Measurements from ENCODE around the gene SLC4A1. TPM values are rescaled to one million over a fixed set of nuclear protein-coding genes. Genes with fewer than 3 reads are reported as not detected.

The SLC4A1 gene
- total and polyA plus RNA-seq, 2 of the 13 experiments (the other 11 are each of a cell fraction or from before 2014, with no cell fraction given) = not detected

DNA sequence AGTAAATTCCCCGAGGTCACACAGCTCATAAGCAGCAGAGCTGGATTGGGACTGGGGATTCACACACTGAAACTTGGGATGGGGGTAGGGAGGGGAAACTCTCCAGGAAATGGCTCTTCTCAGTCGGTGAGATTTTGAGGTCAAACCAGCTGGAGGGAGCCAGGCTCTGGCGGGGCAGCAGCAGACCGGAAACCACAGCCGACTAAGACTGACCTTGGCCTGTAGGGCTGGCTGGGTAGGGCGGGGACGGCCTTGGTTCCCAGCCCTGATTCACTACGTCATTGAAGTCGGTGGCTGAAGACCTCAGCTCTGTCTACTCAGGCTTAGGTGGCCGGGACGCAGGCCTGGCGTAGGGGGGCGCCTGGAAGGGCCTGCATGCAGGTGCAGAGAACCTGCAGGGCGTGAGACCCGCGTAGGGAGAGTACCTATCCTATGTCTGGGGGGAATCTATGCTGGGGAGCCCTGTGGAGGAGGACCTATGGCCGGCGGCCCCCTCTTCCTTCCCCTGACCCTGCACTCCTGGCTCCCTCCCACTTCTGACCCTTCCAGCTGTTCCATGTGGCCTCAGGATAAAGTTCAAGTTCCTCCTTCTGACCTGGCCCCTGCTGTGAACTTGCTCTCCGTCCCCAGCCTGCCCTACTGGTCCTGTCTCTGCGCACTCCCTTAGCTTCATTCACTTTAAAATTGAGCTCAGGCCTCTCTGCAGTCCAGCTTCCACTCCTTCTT is 11.9 kb upstream of the SLC4A1 start (continued):
- TF ChIP-seq, protein P1, sequence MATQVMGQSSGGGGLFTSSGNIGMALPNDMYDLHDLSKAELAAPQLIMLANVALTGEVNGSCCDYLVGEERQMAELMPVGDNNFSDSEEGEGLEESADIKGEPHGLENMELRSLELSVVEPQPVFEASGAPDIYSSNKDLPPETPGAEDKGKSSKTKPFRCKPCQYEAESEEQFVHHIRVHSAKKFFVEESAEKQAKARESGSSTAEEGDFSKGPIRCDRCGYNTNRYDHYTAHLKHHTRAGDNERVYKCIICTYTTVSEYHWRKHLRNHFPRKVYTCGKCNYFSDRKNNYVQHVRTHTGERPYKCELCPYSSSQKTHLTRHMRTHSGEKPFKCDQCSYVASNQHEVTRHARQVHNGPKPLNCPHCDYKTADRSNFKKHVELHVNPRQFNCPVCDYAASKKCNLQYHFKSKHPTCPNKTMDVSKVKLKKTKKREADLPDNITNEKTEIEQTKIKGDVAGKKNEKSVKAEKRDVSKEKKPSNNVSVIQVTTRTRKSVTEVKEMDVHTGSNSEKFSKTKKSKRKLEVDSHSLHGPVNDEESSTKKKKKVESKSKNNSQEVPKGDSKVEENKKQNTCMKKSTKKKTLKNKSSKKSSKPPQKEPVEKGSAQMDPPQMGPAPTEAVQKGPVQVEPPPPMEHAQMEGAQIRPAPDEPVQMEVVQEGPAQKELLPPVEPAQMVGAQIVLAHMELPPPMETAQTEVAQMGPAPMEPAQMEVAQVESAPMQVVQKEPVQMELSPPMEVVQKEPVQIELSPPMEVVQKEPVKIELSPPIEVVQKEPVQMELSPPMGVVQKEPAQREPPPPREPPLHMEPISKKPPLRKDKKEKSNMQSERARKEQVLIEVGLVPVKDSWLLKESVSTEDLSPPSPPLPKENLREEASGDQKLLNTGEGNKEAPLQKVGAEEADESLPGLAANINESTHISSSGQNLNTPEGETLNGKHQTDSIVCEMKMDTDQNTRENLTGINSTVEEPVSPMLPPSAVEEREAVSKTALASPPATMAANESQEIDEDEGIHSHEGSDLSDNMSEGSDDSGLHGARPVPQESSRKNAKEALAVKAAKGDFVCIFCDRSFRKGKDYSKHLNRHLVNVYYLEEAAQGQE (IDR thresholded peaks at IDR 0.05; ENCODE audit: borderline replicate concordance in 1 of 2, low read depth in 1 of 2, low read length in 2 of 2) = 0 out of 4 replicates have a peak, but pooled peaks of 1 of the 2 experiments have one; percentile 48
- TF ChIP-seq NCOA5 (CRISPR knock-in tag; IDR thresholded peaks at IDR 0.05) (no peak), ZFP82 (CRISPR knock-in tag; IDR thresholded peaks at IDR 0.05; ENCODE audit: borderline replicate concordance) (no peak), ZNF773 (CRISPR knock-in tag; IDR thresholded peaks at IDR 0.05; ENCODE audit: borderline replicate concordance) (no peak), ZNF891 (CRISPR knock-in tag; IDR thresholded peaks at IDR 0.05) (peak; percentile 47; the same call in 1 of the 2 replicates), ELK4 (CRISPR knock-in tag; IDR thresholded peaks at IDR 0.05; ENCODE audit: borderline replicate concordance) (no peak), MBNL3 (CRISPR knock-in tag; conservative IDR thresholded peaks at IDR 0.05) (no peak), DPF2 (CRISPR knock-in tag; IDR thresholded peaks at IDR 0.05; ENCODE audit: borderline replicate concordance, low read depth) (peak; percentile 17; the same call in 1 of the 2 replicates), ZNF414 (CRISPR knock-in tag; IDR thresholded peaks at IDR 0.05) (peak; percentile 78; the same call in 1 of the 2 replicates), ZNF121 (CRISPR knock-in tag; IDR thresholded peaks at IDR 0.05) (no peak), NFYB (CRISPR knock-in tag; IDR thresholded peaks at IDR 0.05) (no peak), POLR2AphosphoS5 (IDR thresholded peaks at IDR 0.05; ENCODE audit: low read depth, low read length) (no peak), NR3C1 (CRISPR knock-in tag; IDR thresholded peaks at IDR 0.05) (no peak), ZNF180 (CRISPR knock-in tag; IDR thresholded peaks at IDR 0.05; ENCODE audit: borderline replicate concordance, low read depth) (no peak), KMT2A (CRISPR knock-in tag; IDR thresholded peaks at IDR 0.05) (no peak), FUBP1 (CRISPR knock-in tag; IDR thresholded peaks at IDR 0.05; ENCODE audit: borderline replicate concordance) (no peak), CAMTA2 (CRISPR knock-in tag; IDR thresholded peaks at IDR 0.05; ENCODE audit: borderline replicate concordance) (no peak), ZNF557 (CRISPR knock-in tag; IDR thresholded peaks at IDR 0.05) (no peak), ZNF567 (CRISPR knock-in tag; IDR thresholded peaks at IDR 0.05; ENCODE audit: borderline replicate concordance) (no peak), CEBPG (CRISPR knock-in tag; IDR thresholded peaks at IDR 0.05) (no peak)
- TF ChIP-seq, protein P2, sequence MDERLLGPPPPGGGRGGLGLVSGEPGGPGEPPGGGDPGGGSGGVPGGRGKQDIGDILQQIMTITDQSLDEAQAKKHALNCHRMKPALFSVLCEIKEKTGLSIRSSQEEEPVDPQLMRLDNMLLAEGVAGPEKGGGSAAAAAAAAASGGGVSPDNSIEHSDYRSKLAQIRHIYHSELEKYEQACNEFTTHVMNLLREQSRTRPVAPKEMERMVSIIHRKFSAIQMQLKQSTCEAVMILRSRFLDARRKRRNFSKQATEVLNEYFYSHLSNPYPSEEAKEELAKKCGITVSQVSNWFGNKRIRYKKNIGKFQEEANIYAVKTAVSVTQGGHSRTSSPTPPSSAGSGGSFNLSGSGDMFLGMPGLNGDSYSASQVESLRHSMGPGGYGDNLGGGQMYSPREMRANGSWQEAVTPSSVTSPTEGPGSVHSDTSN (CRISPR knock-in tag; IDR thresholded peaks at IDR 0.05) = no peak
